IPS DF 6.9 (cell line): Measurements from ENCODE around the gene PPP1R14D.
A peak's percentile ranks its signal among the peaks of the same experiment; 100 is the strongest.

ENCODE experiments used
- DNase-seq: peaks from one replicate; pipeline ENCODE4 v3.0.0-alpha.2; 2013; ENCODE audit warnings: low read depth, low spot score
- H3K27ac ChIP-seq: one replicate; pipeline ENCODE4 v1.5.1; 2013; ENCODE audit warnings: low read length, control low read depth
- H3K27me3 ChIP-seq: 2 replicates; pipeline ENCODE4 v1.6.1; 2013; ENCODE audit warnings: mild to moderate bottlenecking, low read length; ENCODE audit not compliant: control insufficient read depth, insufficient read depth
- H3K36me3 ChIP-seq: 2 replicates; pipeline ENCODE4 v1.6.1; 2013; ENCODE audit warnings: low read length; ENCODE audit not compliant: control insufficient read depth, insufficient read depth
- H3K4me1 ChIP-seq: 2 replicates; pipeline ENCODE4 v1.6.1; 2013; ENCODE audit warnings: low read length; ENCODE audit not compliant: control insufficient read depth, insufficient read depth
- H3K4me3 ChIP-seq: 2 replicates; pipeline ENCODE4 v1.5.1; 2013; ENCODE audit warnings: mild to moderate bottlenecking, low read length
- H3K9me3 ChIP-seq: 2 replicates; pipeline ENCODE4 v1.6.1; 2013; ENCODE audit warnings: low read length, inconsistent platforms; ENCODE audit not compliant: control insufficient read depth, insufficient read depth
- WGBS: extraction: QIAGEN DNeasy Blood & Tissue Kit; methylation state at CpG from one replicate; pipeline ENCODE4 v1.1.7; 2013; ENCODE audit warnings: mixed read lengths, missing lambda C conversion rate; ENCODE audit not compliant: insufficient read length, insufficient coverage; 5-methylcytosine and 5-hydroxymethylcytosine counted together

PPP1R14D gene, protein sequence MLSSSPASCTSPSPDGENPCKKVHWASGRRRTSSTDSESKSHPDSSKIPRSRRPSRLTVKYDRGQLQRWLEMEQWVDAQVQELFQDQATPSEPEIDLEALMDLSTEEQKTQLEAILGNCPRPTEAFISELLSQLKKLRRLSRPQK

DNA sequence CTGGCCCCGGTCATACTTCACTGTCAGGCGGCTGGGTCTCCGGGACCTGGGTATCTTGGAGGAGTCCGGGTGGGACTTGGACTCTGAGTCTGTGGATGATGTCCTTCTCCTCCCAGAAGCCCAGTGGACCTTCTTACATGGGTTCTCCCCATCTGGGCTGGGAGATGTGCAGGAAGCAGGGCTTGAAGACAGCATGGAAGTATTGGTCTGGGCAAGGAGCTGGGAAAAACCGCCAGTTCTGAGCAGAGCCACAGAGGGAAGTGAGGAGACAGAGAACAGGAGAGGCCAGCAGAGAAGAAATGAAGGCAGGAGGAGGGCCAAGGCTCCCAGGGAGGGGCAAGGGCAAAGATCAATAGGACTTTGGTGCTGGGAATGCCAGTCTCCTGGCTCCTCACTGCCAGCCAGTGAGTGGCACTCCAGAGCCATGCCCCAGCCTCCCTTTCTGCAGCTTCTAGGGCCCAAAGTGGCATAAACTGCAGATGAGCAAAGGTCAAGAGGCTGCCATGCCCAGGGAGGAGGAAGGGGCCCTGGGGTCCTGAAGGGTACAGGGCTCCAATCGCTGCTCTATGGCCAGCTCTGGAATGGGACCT lies at the start of gene PPP1R14D:
TSS of gene PPP1R14D (minus strand) at position 262 of the 590 bp plus-strand sequence. CDS start at position 195, 67 bp downstream.
- no peak within 1 kb of the TSS for H3K27ac ChIP-seq
- no peaks in the 10 kb centered on the region for H3K9me3 ChIP-seq
- no peaks in the 10 kb centered on the region for H3K4me1 ChIP-seq
- no peak within 1 kb of the TSS for H3K4me3 ChIP-seq
- no peak for DNase-seq
- H3K36me3 ChIP-seq = no peaks in the 10 kb centered on the region
- H3K27me3 ChIP-seq = no peaks in the 10 kb centered on the region
- WGBS = no CpG with 5 or more reads among the region's 6 CpGs

DNA sequence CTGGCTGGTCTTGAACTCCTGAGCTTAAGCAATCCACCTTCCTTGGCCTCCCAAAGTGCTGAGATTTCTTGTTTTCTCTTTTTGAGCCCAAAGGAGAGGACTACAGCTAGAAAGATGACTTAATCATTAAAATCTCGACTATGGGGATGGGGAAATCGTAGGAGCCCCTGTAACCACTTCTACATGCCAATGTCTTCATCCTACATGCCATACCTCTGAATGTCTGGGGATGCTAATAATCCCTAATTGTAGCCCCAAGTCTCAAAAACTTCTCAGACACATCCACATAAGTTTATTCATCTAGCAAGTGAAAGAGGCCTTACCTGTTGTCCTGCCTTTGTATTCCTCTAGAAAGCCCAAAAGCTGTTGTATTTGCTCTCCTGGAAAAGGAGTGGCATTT lies 49.2 kb upstream of the PPP1R14D start:
- H3K27ac ChIP-seq = no peak overlapping the region
- H3K27me3 ChIP-seq = no peaks in the 10 kb centered on the region
- no peaks in the 10 kb centered on the region for H3K36me3 ChIP-seq
- peaks cover 3% of the 10 kb centered on the region; the same call in 1 of the 2 replicates for H3K4me1 ChIP-seq
- H3K9me3 ChIP-seq = no peaks in the 10 kb centered on the region
- DNase-seq = no peak
- WGBS = no CpG with 5 or more reads among the region's 2 CpGs
- H3K4me3 ChIP-seq = no peak overlapping the region

DNA sequence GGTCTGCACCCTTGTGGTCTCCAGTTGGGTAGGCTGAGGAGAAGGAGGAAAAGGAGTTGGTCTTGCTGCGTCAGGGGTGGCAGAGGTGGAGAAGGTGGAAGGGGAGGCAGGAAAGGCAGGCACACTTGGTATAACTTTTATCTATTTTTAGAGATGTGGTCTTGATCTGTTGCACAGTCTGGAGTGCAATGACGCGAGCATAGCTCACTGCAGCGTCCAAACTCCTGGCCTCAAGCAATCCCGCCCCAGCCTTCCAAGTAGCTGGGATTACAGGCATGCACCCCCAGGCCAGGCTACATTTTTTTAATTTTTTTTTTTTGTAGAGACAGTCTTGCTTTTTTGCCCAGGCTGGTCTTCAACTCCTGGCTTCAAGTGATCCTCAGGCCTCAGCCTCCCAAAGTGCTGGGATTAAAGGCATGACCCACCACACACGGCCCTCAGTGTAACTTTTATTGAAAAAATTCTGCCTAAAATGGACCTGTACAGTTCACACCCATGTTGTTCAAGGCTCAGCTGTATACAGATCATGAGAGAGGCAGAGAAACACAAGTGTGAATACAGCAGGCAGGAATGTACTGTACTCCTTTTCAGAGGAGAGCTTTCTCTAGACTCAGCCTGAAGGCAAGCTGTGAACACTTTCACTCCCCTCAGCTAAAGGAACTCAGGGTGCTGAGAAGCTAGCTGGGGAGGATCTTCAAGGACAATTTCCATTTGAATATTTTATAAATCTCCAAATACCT lies 47.7 kb upstream of the PPP1R14D start:
- Histone ChIP-seq H3K9me3 (no peaks in the 10 kb centered on the region), H3K27ac (no peak overlapping the region), H3K4me3 (no peak overlapping the region), H3K4me1 (peaks cover 5% of the 10 kb centered on the region), H3K27me3 (no peaks in the 10 kb centered on the region), H3K36me3 (no peaks in the 10 kb centered on the region)
- DNase-seq = no peak
- WGBS = no CpG with 5 or more reads among the region's 6 CpGs

DNA sequence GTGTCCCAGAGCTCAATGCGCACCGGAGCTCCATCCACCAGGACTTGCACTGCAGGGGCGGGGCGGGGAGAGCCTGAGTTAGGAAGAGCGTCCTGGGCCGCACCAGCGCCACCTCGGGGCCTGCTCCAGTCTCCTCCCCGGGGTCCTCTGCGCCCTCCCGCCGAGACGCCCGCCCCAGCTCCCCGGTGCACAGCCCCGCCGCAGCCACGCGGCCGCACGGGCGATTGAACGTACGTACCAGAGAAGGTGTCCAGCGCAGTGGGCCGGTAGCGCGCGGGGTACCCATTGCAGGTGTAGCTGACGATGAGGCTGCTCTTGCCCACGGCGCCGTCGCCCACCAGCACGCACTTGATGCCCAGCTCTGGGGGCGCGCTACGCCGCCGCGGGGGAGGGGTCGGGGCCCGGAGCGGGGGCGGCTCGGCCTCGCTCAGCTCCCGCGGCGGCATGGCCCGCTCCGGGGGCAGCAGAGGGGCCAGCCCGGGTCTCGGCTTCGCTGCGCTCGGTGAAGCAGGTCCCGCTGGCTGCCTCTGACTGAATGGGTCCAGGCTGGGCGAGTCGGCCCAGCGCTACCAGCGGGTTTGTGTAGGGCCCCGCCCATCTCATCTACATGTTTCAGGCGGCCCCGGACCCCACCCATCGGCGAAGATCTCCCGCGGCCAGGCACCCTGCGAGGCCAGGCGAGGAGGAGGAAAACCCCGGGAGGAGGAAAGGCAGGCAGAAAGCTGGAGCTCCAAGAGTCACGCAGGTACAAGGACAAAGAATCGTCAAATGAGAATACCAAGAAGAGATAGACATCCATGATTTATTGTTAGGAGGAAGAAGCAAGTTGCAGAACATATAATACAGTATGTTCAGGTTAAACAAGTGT lies 45.4 kb upstream of the PPP1R14D start, which contains the start of gene RHOV:
TSS of gene RHOV (minus strand) at position 541 of the 868 bp plus-strand sequence. CDS start at position 446, 95 bp downstream.
- Histone ChIP-seq H3K4me1 (peaks cover 5% of the 10 kb centered on the region), H3K27me3 (no peaks in the 10 kb centered on the region), H3K36me3 (no peaks in the 10 kb centered on the region), H3K9me3 (no peaks in the 10 kb centered on the region), H3K4me3 (peak within 1 kb of the TSS; percentile 49; the same call in 1 of the 2 replicates), H3K27ac (no peak within 1 kb of the TSS)
- DNase-seq = no peak
- no CpG with 5 or more reads among the region's 74 CpGs for WGBS

DNA sequence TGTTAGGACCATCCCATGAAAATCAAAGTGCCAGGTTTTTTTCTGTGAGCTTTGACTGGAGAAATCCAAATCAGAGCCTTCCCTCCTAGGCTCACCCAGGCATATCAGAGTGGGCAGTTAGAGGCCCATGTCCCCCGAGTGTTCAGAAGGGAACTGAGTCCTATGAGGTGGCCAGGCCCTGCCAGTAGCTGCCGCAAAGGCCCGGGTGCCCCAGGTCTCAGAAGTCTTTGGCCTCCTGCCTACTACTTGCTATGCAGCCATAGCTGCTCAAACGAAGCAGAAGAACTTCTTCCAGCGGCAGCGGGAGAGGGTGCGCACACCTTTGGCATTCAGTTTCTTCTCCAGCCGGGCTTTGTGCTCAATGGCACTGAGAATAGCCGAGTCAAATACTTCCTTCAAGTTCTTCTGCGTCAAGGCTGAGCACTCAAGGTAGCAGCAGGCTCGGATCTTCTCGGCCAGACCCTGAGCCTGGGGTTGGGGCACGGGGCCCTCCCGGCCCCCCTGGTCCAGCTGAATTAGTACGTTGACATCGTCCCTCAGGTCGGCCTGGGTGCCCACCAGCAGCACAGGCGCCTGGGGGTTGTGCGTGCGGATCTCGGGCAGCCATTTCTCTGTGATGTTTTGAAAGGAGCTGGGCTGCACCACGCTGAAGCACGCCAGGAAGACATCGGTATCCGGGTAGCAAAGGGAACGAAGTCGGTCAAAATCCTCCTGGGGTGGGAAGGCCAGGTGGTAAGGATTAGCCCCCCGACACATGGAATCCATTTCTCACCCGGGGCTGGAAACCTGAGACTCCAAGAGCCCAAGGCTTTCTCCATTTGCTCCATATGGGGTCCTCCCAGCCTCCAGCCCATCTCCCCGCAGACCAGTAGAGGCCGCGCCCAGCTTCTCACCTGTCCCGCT lies 44.5 kb upstream of the PPP1R14D start:
- no peak overlapping the region for H3K27ac ChIP-seq
- H3K27me3 ChIP-seq = no peaks in the 10 kb centered on the region
- H3K4me3 ChIP-seq = peak overlapping the region; percentile 49; the same call in 1 of the 2 replicates
- WGBS = no CpG with 5 or more reads among the region's 33 CpGs
- H3K9me3 ChIP-seq = no peaks in the 10 kb centered on the region
- DNase-seq = no peak
- H3K36me3 ChIP-seq = no peaks in the 10 kb centered on the region
- H3K4me1 ChIP-seq = peaks cover 5% of the 10 kb centered on the region

DNA sequence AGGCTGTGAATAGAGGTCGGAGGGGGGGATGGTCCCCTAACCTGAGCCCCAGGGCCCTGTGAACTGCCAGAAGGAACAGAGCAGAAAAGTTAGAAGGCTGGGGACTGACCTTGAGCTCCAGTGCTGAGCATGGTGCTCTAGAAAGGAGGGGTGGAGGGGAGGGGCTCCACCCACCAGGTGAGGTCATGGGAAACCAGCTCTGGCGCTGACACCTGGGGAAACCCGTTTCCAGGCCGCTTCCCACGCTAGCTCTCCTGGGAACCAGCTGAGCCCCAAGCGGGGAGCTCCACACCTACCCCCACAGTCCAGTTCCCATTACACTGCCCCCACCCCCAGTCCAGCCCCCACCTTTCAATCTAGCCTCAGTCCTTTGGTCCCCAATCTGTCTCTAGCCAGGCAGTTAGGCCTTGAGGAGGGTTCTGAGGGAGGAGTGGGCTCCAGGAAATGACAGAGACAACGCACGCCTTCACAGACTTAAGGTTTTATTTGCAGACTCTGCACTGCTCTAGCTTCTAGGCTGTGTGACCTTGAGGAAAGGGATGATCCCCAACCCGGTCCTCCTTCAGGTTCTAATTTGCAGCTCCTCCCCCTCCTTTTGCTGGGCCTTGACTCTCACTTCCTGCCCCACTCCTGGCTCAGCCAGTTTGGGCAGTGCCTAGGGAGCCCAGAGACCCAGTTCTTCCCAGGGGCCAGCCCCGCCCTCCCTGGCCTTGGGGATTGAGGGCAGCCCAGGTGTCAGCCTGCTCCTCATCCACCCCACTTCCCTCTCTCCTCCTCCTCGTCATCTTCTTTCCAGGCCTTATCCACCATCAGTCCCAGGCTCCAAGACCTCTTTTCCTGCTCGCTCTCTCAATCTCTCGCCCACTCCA lies 43.5 kb upstream of the PPP1R14D start:
- no CpG with 5 or more reads among the region's 13 CpGs for WGBS
- H3K27ac ChIP-seq = no peak overlapping the region
- no peaks in the 10 kb centered on the region for H3K27me3 ChIP-seq
- H3K9me3 ChIP-seq = no peaks in the 10 kb centered on the region
- H3K36me3 ChIP-seq = no peaks in the 10 kb centered on the region
- peaks cover 5% of the 10 kb centered on the region for H3K4me1 ChIP-seq
- no peak for DNase-seq
- H3K4me3 ChIP-seq = no peak overlapping the region; the same call in 1 of the 2 replicates

DNA sequence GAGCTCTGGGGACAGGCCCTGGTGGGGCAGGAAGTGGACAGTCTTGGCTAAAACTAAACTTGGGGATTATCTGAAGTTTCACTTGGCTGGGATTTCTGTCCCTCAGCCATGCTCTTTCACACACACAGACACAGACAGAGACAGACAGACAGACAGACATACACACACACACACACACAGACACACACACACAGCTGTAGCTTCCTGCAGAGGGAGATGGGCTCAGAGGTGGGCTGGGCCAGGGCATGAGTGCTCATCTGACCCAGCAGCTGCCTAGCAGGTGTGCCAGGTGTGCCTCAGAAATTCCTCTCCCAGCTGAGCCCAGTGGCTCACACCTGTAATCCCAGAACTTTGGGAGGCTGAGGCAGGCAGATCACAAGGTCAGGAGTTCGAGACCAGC lies 42.2 kb upstream of the PPP1R14D start:
- H3K9me3 ChIP-seq = no peaks in the 10 kb centered on the region
- no peaks in the 10 kb centered on the region for H3K36me3 ChIP-seq
- WGBS = no CpG with 5 or more reads among the region's 1 CpG
- no peak for DNase-seq
- no peak overlapping the region for H3K27ac ChIP-seq
- H3K27me3 ChIP-seq = no peaks in the 10 kb centered on the region
- no peak overlapping the region for H3K4me3 ChIP-seq
- H3K4me1 ChIP-seq = peaks cover 5% of the 10 kb centered on the region

DNA sequence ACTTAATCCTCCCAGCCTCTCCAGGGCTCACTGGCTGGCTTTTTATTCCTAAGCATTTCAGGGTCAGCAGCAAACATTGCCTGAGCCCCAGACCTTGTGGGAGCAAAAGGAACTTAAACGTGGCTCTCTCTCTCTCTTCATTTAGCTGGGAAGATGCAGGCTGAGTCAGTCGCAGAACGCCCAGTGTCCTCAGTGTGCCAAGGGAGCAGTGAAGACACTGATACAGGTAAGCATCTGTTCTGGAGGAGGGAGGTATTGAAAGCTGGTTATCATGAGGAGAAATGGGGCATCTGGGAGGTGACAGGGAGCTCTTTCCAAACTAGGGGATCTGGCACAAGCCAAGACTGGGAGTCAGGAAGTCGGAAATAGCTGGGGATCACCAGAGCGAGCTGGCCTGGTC lies 41.2 kb upstream of the PPP1R14D start:
- no peak overlapping the region for H3K27ac ChIP-seq
- peaks cover 5% of the 10 kb centered on the region for H3K4me1 ChIP-seq
- no peaks in the 10 kb centered on the region for H3K27me3 ChIP-seq
- DNase-seq = no peak
- no peak overlapping the region for H3K4me3 ChIP-seq
- WGBS = no CpG with 5 or more reads among the region's 5 CpGs
- no peaks in the 10 kb centered on the region for H3K9me3 ChIP-seq
- H3K36me3 ChIP-seq = no peaks in the 10 kb centered on the region

DNA sequence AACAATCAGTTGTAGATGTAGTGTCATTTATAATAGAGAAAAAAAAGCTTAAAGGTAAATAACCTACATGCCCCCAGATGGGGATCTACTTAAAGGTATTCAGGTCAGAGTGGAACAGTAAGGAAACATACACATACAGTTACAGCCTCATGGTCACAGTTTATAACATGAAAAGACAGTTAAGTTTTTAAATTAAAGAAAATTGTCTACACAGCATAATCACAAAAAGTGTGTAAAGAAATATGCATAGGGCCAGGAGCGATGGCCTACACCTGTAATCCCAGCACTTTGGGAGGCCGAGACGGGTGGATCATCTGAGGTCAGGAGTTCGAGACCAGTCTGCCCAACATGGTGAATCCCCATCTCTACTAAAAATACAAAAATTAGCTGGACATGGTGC lies 38.7 kb upstream of the PPP1R14D start:
- H3K27ac ChIP-seq = no peak overlapping the region
- no peaks in the 10 kb centered on the region for H3K27me3 ChIP-seq
- peaks cover 2% of the 10 kb centered on the region for H3K4me1 ChIP-seq
- WGBS = no CpG with 5 or more reads among the region's 4 CpGs
- no peaks in the 10 kb centered on the region for H3K9me3 ChIP-seq
- H3K4me3 ChIP-seq = no peak overlapping the region
- H3K36me3 ChIP-seq = no peaks in the 10 kb centered on the region
- DNase-seq = no peak
